ENCODE measurements around the gene SSBP3. TPM values are rescaled to one million over a fixed set of nuclear protein-coding genes. Genes with fewer than 3 reads are reported as not detected.

Gene SSBP3
- polyA plus RNA-seq, 1 donor (not counting 4 experiments of a cell fraction or from before 2014, with no cell fraction given): 16.9 TPM

GRCh38 chr1:54384918-54385726 lies 21.1 kb downstream of the SSBP3 start:
- Histone ChIP-seq H2AFZ (ENCODE audit: control insufficient read depth, low read length) (no peak overlapping the region), H3K27ac (ENCODE audit: control insufficient read depth, insufficient read depth, low read length) (no peak overlapping the region)

GRCh38 chr1:54384471-54384870 lies 21.7 kb downstream of the SSBP3 start:
- no peak overlapping the region for H2AFZ ChIP-seq (ENCODE audit: control insufficient read depth, low read length)
- DNase-seq (ENCODE audit: low read depth, low spot score): no peak
- peaks cover 0 to 1% of the 10 kb centered on the region in 2 experiments for H3K36me3 ChIP-seq (ENCODE audit: control insufficient read depth in 2 of 2, extremely low read depth in 1 of 2, insufficient read depth in 2 of 2, low read length in 2 of 2)
- FAIRE-seq: no peak
- dilution Hi-C loops (cut with MboI; ENCODE audit: extremely low pct_ligation_motif_present, low sequenced_read_pairs): no loop called here
- TF ChIP-seq EZH2 (IDR thresholded peaks at IDR 0.05; ENCODE audit: low read length) (no peak), CTCF (optimal IDR thresholded peaks at IDR 0.05 in 1 of 3, IDR thresholded peaks at IDR 0.05 in 1 of 3, conservative IDR thresholded peaks at IDR 0.05 in 1 of 3; ENCODE audit: extremely low read depth in 1 of 3, insufficient read depth in 2 of 3, low read length in 3 of 3) (no peak)
- no peak overlapping the region for H3K4me2 ChIP-seq (ENCODE audit: control insufficient read depth, extremely low read depth, insufficient read depth, low read depth, low read length)
- H3K79me2 ChIP-seq (ENCODE audit: control insufficient read depth, insufficient read depth, low read length): no peaks in the 10 kb centered on the region
- H4K20me1 ChIP-seq (ENCODE audit: control insufficient read depth, extremely low read depth, insufficient read depth, low read length): no peaks in the 10 kb centered on the region
- no peak overlapping the region for H3K4me3 ChIP-seq (ENCODE audit: control insufficient read depth in 2 of 3, extremely low read depth in 1 of 3, insufficient read depth in 2 of 3, low read depth in 1 of 3, low read length in 3 of 3)
- H3K27ac ChIP-seq (ENCODE audit: control insufficient read depth, insufficient read depth, low read length): no peak overlapping the region
- no peaks in the 10 kb centered on the region for H3K9me3 ChIP-seq (ENCODE audit: control insufficient read depth, low read depth, low read length)
- no peaks in the 10 kb centered on the region for H3K4me1 ChIP-seq (ENCODE audit: control insufficient read depth, extremely low read depth, insufficient read depth, low read length)
- H3K9ac ChIP-seq (ENCODE audit: control insufficient read depth, extremely low read depth, insufficient read depth, low read length): no peak overlapping the region
- H3K27me3 ChIP-seq (ENCODE audit: control insufficient read depth, extremely low read depth, insufficient read depth, low read length): no peaks in the 10 kb centered on the region
- no peaks in the 10 kb centered on the region for H3K9me1 ChIP-seq (ENCODE audit: control insufficient read depth, extremely low read depth, insufficient read depth, low read length)

More at GRCh38 chr1:54384918-54385726, 21.1 kb downstream of the SSBP3 start:
- Histone ChIP-seq H3K9me3 (ENCODE audit: control insufficient read depth, low read depth, low read length) (no peaks in the 10 kb centered on the region), H3K79me2 (ENCODE audit: control insufficient read depth, insufficient read depth, low read length) (no peaks in the 10 kb centered on the region), H4K20me1 (ENCODE audit: control insufficient read depth, extremely low read depth, insufficient read depth, low read length) (no peaks in the 10 kb centered on the region), H3K27me3 (ENCODE audit: control insufficient read depth, extremely low read depth, insufficient read depth, low read length) (no peaks in the 10 kb centered on the region), H3K4me3 (ENCODE audit: control insufficient read depth in 2 of 3, extremely low read depth in 1 of 3, insufficient read depth in 2 of 3, low read depth in 1 of 3, low read length in 3 of 3) (no peak overlapping the region), H3K9ac (ENCODE audit: control insufficient read depth, extremely low read depth, insufficient read depth, low read length) (no peak overlapping the region), H3K9me1 (ENCODE audit: control insufficient read depth, extremely low read depth, insufficient read depth, low read length) (no peaks in the 10 kb centered on the region), H3K36me3 (ENCODE audit: control insufficient read depth in 2 of 2, extremely low read depth in 1 of 2, insufficient read depth in 2 of 2, low read length in 2 of 2) (peaks cover 0 to 1% of the 10 kb centered on the region in 2 experiments), H3K4me2 (ENCODE audit: control insufficient read depth, extremely low read depth, insufficient read depth, low read depth, low read length) (no peak overlapping the region), H3K4me1 (ENCODE audit: control insufficient read depth, extremely low read depth, insufficient read depth, low read length) (no peaks in the 10 kb centered on the region)
- dilution Hi-C loops (cut with MboI; ENCODE audit: extremely low pct_ligation_motif_present, low sequenced_read_pairs): no loop called here
- FAIRE-seq: no peak
- no peak for TF ChIP-seq EZH2 (IDR thresholded peaks at IDR 0.05; ENCODE audit: low read length)
- no peak for DNase-seq (ENCODE audit: low read depth, low spot score)
